Measurements from ENCODE around the gene RPEL1.

DNA sequence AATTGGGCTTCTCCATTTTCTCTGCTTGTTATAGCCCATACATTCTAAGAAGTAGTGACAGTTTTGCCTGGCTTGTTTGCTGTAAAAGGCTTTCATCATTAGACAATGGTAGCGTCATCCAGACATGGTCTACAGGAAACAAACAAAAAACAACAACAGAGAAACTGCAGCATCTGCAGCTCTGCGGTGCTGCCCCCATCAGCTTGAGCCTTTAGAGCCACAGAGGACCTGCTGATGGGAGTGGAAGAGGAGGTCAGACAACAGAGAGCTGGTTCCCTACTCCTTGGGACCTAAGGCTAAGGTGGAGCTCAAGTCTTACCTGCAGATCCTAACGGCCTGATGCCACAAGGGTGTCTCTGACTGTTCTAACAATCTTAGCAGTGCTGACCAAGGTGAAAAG is 34.3 kb downstream of the RPEL1 start:
- TF ChIP-seq SUZ12 (IDR thresholded peaks at IDR 0.05) (no peak), FOXM1 (IDR thresholded peaks at IDR 0.05; ENCODE audit: borderline replicate concordance) (no peak), TARDBP (IDR thresholded peaks at IDR 0.05) (no peak), SP1 (IDR thresholded peaks at IDR 0.05) (no peak)
